SIG-M5 treated with dmso at 0.1 percent for 504 hours (cell line): ENCODE results near the gene DHRS4L2.
"Not testable (repeated sequence)": the region's sequence is repeated elsewhere in the genome, so short reads cannot be mapped to it uniquely, and the experiment has no call there.

Source experiments
- DNase-seq: peaks from one replicate; lab custom pipeline; 2025; ENCODE audit not compliant: unreplicated experiment; lab: John Stamatoyannopoulos, UW

DHRS4L2 gene

DNA sequence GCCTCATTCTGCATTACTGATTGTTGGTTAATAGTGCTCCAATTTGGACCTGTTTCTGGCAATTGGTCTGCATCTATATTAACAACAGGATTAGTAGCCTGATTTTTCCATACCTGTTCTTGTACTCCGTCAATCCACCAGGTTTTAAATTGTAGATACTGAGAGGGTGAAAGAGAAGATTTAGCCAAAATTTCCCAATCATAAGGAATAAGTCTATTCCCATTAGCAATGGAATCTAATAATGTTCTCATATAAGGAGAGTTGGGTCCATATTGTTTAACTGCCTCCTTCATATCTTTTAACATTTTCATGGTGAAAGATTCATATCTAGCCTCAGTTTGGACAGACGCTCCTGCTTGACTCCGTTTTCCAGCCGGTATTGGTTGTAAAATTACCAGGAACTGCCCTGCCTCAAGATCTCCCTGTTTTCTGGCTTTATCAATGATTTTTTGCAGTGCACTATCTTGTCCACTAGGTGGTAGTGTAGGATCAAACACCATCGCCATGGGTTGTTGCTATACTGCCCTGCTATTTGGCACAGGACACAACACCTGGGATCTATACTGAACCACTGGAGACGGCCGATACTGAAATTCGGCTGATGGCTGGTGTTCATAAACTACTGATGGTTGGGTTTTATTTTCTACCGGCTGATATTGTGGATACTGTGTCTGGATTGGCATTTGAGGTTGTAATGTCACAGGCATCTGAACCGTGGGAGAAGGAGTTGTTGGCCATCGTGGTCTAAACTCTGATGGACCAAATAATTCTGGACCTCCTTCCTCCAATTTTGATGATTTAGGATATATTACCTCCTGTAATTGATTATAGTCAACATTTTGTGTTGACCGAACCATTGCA, 25.2 kb downstream of the DHRS4L2 start:
- peak; percentile 65 for DNase-seq

GRCh38 chr14:24015745-24016144, 27.0 kb downstream of the DHRS4L2 start:
- not testable (repeated sequence) for DNase-seq

GRCh38 chr14:24018978-24019377, 30.2 kb downstream of the DHRS4L2 start:
- not testable (repeated sequence) for DNase-seq

DNA sequence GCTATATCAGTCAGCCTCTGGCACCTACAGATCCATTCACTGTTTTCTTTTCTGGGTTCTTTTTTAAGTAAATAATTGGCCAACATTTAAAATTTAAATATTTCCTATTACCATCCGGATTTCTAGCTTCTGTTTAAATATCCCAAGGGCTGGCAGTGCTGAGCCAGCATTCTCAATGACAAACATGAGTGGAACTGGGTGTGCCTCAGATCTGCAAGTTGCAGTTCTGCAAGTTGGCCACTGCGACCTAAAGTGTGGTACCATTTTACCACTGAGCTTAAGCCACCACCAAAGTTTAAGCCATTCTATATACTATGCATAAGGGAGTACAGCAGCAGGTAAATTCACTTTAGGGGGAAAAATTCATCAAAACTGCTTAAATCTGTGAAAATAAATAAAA, 31.2 kb downstream of the DHRS4L2 start:
- not testable (repeated sequence) for DNase-seq

GRCh38 chr14:24020520-24020919, 31.8 kb downstream of the DHRS4L2 start:
- not testable (repeated sequence) for DNase-seq

- not testable (repeated sequence) for DNase-seq
These were observed 36.2 kb downstream of the DHRS4L2 start for GRCh38 chr14:24024939-24025418.

DNA sequence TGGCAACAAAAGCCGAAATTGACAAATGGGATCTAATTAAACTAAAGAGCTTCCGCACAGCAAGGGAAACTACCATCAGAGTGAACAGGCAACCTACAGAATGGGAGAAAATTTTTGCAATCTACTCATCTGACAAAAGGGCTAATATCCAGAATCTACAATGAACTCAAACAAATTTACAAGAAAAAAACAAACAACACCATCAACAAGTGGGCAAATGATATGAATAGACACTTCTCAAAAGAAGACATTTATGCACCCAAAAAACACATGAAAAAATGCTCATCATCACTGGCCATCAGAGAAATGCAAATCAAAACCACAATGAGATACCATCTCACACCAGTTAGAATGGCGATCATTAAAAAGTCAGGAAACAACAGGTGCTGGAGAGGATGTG, 41.0 kb downstream of the DHRS4L2 start:
- not testable (repeated sequence) for DNase-seq

DNA sequence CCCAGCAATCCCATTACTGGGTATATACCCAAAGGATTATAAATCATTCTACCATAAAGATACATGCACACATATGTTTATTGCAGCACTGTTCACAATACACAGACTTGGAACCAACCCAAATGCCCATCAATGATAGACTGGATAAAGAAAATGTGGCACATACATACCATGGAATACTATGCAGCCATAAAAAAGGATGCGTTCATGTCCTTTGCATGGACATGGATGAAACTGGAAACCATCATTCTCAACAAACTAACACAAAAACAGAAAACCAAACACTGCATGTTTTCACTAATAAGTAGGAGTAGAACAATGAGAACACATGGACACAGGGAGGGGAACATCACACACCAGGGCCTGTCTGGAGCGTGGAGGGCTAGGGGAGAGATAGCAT, 42.6 kb downstream of the DHRS4L2 start:
- DNase-seq: not testable (repeated sequence)

- DNase-seq: peak; percentile 83
These were observed 44.1 kb downstream of the DHRS4L2 start for GRCh38 chr14:24032727-24033418.

DNA sequence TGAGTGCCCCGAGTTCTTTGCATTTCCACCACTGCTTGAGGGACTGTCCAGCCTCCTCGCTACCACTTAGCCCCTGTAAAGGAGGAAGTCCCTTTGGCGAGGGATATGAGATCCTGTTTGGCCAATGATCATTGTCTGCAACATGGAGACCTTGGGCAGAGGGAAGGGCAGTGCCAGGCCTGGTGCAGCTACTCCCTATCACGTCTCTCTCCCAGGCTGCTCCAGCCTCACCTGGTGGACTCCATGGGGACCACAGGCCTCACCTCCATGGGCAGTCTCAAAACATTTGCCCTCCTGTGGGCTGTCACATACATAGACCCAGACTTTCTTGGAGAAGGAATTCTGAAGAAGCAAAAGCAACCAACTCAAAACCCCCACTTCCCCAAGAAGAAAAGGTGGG, 47.0 kb downstream of the DHRS4L2 start:
- DNase-seq: not testable (repeated sequence)

DNA sequence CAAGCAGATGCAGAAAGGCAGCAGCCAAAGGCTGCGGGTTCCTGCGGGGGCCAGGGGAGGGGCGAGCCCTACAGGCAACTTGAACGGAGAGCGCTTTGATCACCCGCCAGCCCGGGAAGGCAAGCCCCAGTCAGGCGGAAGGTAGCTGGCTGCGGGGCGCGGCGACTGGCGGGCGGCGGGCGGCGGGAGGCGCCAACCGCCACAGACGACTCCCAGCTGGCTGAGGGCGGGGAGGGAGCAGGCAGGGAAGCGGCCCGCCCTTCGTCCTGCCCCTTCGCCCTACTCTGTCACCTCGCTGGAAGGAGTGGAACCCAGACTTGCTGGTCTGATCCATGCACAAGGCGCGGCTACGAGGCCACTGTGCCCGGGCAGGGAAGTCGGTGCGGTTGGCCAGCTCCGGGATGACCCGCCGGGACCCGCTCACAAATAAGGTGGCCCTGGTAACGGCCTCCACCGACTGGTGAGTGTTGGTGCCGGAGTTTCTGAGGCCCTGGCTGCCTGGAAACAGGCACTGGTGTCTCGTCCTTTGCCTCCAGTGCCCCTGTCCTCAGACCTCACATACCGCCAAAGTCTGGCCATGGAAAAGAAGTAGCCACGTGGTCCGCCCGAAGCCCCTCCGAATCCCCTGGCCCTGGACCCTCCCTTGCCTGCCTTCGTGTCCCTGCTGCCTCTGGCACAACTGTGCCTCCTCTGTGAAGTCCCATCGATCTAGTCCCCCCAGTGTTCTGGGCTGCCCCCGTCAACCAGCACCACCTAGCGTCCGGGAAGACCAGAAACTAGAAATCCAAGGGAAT, 47.6 kb downstream of the DHRS4L2 start:
- DNase-seq: peak; percentile 75

- DNase-seq: not testable (repeated sequence)
These were observed 48.4 kb downstream of the DHRS4L2 start for GRCh38 chr14:24036963-24037657.

DNA sequence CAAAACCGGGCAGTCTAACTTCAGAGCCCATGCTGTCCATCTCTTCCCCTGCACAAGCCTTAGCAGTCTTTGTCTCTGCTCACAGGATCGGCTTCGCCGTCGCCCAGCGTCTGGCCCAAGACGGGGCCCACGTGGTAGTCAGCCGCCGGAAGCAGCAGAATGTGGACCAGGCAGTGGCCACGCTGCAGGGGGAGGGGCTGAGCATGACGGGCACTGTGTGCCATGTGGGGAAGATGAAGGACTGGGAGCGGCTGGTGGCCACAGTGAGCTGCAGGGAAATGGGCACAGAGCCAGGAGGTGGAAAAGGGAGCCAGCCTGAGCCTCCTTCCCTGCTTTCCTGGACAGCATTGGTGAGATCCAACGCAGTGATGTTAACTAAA, 48.9 kb downstream of the DHRS4L2 start:
- DNase-seq: no peak

DNA sequence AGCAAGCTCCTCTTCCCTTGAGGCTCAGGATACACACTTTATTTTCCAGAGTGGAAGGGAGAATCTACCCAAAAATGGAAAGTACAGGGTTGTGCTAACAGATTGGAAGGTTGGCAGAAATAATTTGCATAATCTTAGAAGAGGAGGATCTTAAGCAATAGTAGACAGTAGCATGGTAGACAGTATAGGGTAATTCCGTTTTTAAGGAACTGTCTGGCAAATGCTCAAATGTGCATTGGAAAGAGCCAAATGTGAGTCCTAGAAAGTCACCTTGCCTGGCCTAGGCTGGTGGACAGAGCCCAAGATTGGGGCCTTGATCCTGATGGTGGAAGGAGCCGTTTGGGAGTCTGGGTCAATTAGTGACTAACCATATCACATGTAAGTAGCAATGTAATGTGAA, 50.0 kb downstream of the DHRS4L2 start:
- no peak for DNase-seq

DNA sequence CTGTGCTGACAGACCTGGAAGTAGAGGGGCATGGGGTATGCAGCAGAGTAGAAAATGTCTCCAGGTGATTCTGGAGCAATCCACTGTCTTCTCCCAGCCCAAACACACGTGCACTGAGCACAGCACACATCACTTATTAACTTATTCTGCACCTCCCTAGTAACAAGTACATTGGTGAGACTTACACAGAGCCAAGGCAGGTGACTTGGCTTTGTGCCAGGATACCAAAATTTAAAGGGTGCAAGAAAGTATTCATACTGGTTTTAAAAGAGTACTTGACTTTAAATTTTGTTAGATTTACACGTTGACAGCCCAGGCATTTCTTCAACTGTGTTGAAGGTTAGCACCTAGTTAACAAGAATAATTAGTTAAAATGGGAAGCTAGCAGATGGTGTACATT, 52.0 kb downstream of the DHRS4L2 start:
- DNase-seq: no peak

- no peak for DNase-seq
These were observed 54.0 kb downstream of the DHRS4L2 start for GRCh38 chr14:24042746-24043145.

DNA sequence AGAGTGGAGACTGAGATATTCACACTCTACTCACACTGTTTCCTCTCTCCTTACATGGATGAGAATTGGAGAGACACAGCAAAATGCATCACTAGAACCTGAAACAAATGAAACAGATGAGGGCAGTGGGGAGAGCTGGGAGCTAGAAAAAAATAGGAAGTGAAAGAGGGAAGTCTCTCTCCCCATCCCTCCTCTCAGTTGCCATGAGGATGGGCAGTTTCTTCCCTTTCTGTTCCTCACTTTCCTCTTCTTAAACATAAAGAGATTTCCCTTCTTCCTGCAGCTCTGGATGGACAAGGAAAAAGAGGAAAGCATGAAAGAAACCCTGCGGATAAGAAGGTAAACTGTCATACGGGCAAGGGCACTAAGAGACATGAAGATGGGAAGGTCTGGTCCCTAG, 60.3 kb downstream of the DHRS4L2 start:
- DNase-seq: peak; percentile 31

DNA sequence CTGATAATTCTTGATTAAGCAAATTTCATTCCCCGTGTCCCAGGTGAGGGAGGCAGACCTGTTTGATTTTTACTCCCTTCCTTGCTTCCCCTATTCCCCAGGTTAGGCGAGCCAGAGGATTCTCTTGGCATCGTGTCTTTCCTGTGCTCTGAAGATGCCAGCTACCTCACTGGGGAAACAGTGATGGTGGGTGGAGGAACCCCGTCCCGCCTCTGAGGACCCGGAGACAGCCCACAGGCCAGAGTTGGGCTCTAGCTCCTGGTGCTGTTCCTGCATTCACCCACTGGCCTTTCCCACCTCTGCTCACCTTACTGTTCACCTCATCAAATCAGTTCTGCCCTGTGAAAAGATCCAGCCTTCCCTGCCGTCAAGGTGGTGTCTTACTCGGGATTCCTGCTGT, 62.0 kb downstream of the DHRS4L2 start:
- DNase-seq: not testable (repeated sequence)

- DNase-seq: no peak
These were observed 62.6 kb downstream of the DHRS4L2 start for GRCh38 chr14:24051176-24051788.
